HEK293 (cell line): ENCODE measurements around the gene FAM76A.

Experiments used
- AEBP2 ChIP-seq: fragments of 450-650 bp; formaldehyde crosslinking; IDR thresholded peaks from 2 replicates; pipeline ENCODE4 v1.5.1; 2016; ENCODE audit warnings: missing biosample characterization, missing genetic modification characterization, borderline replicate concordance
- BCL6B ChIP-seq: fragments of 450-650 bp; formaldehyde crosslinking; IDR thresholded peaks from 2 replicates; pipeline ENCODE4 v1.5.1; 2017; ENCODE audit warnings: missing biosample characterization, missing genetic modification characterization
- ELK4 ChIP-seq: IDR thresholded peaks from 2 replicates; pipeline ENCODE4 v1.6.1; 2011; ENCODE audit warnings: mild to moderate bottlenecking, low read depth, low read length, borderline replicate concordance
- HOXD13 ChIP-seq: sonication (generic); formaldehyde crosslinking; IDR thresholded peaks from 2 replicates; pipeline ENCODE4 v1.8.0; 2022; ENCODE audit warnings: missing genetic modification reagents, borderline replicate concordance
- MYNN ChIP-seq: fragments of 450-650 bp; formaldehyde crosslinking; IDR thresholded peaks from 2 replicates; pipeline ENCODE4 v1.5.1; 2016; ENCODE audit warnings: missing biosample characterization, missing genetic modification characterization, borderline replicate concordance
- MZF1 ChIP-seq: fragments of 450-650 bp; formaldehyde crosslinking; IDR thresholded peaks from 2 replicates; pipeline ENCODE4 v1.5.1; 2017; ENCODE audit warnings: missing biosample characterization, missing genetic modification characterization, borderline replicate concordance
- PRDM2 ChIP-seq: fragments of 450-650 bp; formaldehyde crosslinking; IDR thresholded peaks from 2 replicates; pipeline ENCODE4 v1.5.1; 2016; ENCODE audit warnings: missing biosample characterization, missing genetic modification characterization, borderline replicate concordance
- ZBTB17 ChIP-seq: fragments of 450-650 bp; formaldehyde crosslinking; IDR thresholded peaks from 2 replicates; pipeline ENCODE4 v1.5.1; 2016; ENCODE audit warnings: missing biosample characterization, missing genetic modification characterization
- ZBTB7A ChIP-seq: fragments of 450-650 bp; formaldehyde crosslinking; IDR thresholded peaks from 2 replicates; pipeline ENCODE4 v1.5.1; 2016; ENCODE audit warnings: low read depth, missing biosample characterization, missing genetic modification characterization
- ZNF132 ChIP-seq: fragments of 450-650 bp; formaldehyde crosslinking; IDR thresholded peaks from 2 replicates; pipeline ENCODE4 v1.5.1; 2017; ENCODE audit warnings: missing biosample characterization, missing genetic modification characterization, borderline replicate concordance
- ZNF169 ChIP-seq: fragments of 450-650 bp; formaldehyde crosslinking; IDR thresholded peaks from 2 replicates; pipeline ENCODE4 v1.5.1; 2016; ENCODE audit warnings: missing biosample characterization, missing genetic modification characterization
- ZNF19 ChIP-seq: fragments of 450-650 bp; formaldehyde crosslinking; IDR thresholded peaks from 2 replicates; pipeline ENCODE4; 2016; ENCODE audit warnings: missing biosample characterization, missing genetic modification characterization, low read depth
- ZNF221 ChIP-seq: fragments of 450-650 bp; formaldehyde crosslinking; IDR thresholded peaks from 2 replicates; pipeline ENCODE4 v1.5.1; 2017; ENCODE audit warnings: missing biosample characterization, missing genetic modification characterization, borderline replicate concordance
- ZNF223 ChIP-seq: fragments of 450-650 bp; formaldehyde crosslinking; IDR thresholded peaks from 2 replicates; pipeline ENCODE4 v1.5.1; 2016; ENCODE audit warnings: missing biosample characterization, missing genetic modification characterization
- ZNF239 ChIP-seq: fragments of 450-650 bp; formaldehyde crosslinking; IDR thresholded peaks from 2 replicates; pipeline ENCODE4 v1.5.1; 2016; ENCODE audit warnings: missing biosample characterization, missing genetic modification characterization
- ZNF274 ChIP-seq, 2 experiments: fragments of 200-500 bp in 1 of 2; fragments of 450-650 bp in 1 of 2; sonication (Bioruptor generic) in 1 of 2; formaldehyde crosslinking in 1 of 2; IDR thresholded peaks; 2 replicates each; pipeline versions ENCODE4 v1.5.1 to v1.6.1; 2014 to 2016; ENCODE audit warnings: borderline replicate concordance in 1 of 2, inconsistent platforms in 1 of 2, low read length in 1 of 2, missing biosample characterization in 1 of 2, missing genetic modification characterization in 1 of 2
- ZNF391 ChIP-seq: fragments of 450-650 bp; formaldehyde crosslinking; IDR thresholded peaks from 2 replicates; pipeline ENCODE4 v1.5.1; 2016; ENCODE audit warnings: low read depth, missing biosample characterization, missing genetic modification characterization, borderline replicate concordance
- ZNF394 ChIP-seq: fragments of 450-650 bp; formaldehyde crosslinking; IDR thresholded peaks from 2 replicates; pipeline ENCODE4 v1.5.1; 2016; ENCODE audit warnings: missing biosample characterization, missing genetic modification characterization, mild to moderate bottlenecking, moderate library complexity, borderline replicate concordance
- ZNF449 ChIP-seq: fragments of 450-650 bp; formaldehyde crosslinking; IDR thresholded peaks from 2 replicates; pipeline ENCODE4 v1.5.1; 2017; ENCODE audit warnings: missing biosample characterization, mild to moderate bottlenecking, missing genetic modification characterization, moderate library complexity
- ZNF510 ChIP-seq: fragments of 450-650 bp; formaldehyde crosslinking; IDR thresholded peaks from 2 replicates; pipeline ENCODE4 v1.5.1; 2018; ENCODE audit warnings: mild to moderate bottlenecking, missing genetic modification characterization, missing biosample characterization; ENCODE audit not compliant: insufficient replicate concordance
- ZNF529 ChIP-seq: fragments of 450-650 bp; formaldehyde crosslinking; IDR thresholded peaks from 2 replicates; pipeline ENCODE4 v1.5.1; 2017; ENCODE audit warnings: missing genetic modification characterization, missing biosample characterization; ENCODE audit not compliant: insufficient replicate concordance
- ZNF626 ChIP-seq: fragments of 450-650 bp; sonication (Bioruptor Pico); formaldehyde crosslinking; IDR thresholded peaks from 2 replicates; pipeline ENCODE4 v1.5.1; 2018; ENCODE audit warnings: missing biosample characterization, missing genetic modification characterization, inconsistent platforms
- ZNF658 ChIP-seq: fragments of 450-650 bp; formaldehyde crosslinking; IDR thresholded peaks from 2 replicates; pipeline ENCODE4; 2016; ENCODE audit warnings: missing biosample characterization, missing genetic modification characterization
- ZNF664 ChIP-seq: fragments of 450-650 bp; formaldehyde crosslinking; IDR thresholded peaks from 2 replicates; pipeline ENCODE4 v1.5.1; 2016; ENCODE audit warnings: missing biosample characterization, missing genetic modification characterization
- ZNF792 ChIP-seq: fragments of 450-650 bp; formaldehyde crosslinking; IDR thresholded peaks from 2 replicates; pipeline ENCODE4 v1.5.1; 2016; ENCODE audit warnings: missing biosample characterization, missing genetic modification characterization
- ZNF830 ChIP-seq: fragments of 450-650 bp; IDR thresholded peaks from 2 replicates; pipeline ENCODE4 v1.5.0; 2018; ENCODE audit warnings: missing biosample characterization, missing genetic modification characterization, low read depth, mild to moderate bottlenecking, moderate library complexity
- ZNF837 ChIP-seq: fragments of 450-650 bp; formaldehyde crosslinking; IDR thresholded peaks from 2 replicates; pipeline ENCODE4 v1.5.1; 2016; ENCODE audit warnings: missing biosample characterization, missing genetic modification characterization

Gene FAM76A

GRCh38 chr1:27726173-27727044, 648 bp downstream of the FAM76A start (continued):
- no peak for TF ChIP-seq PRDM2 (tag by site-specific recombination)
- TF ChIP-seq ZNF792 (tag by site-specific recombination), result no peak
- no peak for TF ChIP-seq BCL6B (tag by site-specific recombination)
- no peak for TF ChIP-seq ZNF510 (tag by site-specific recombination)
- TF ChIP-seq ZNF830 (tag by site-specific recombination), result no peak
- no peak for TF ChIP-seq ZNF391 (tag by site-specific recombination)
- no peak for TF ChIP-seq ZNF169 (tag by site-specific recombination)
- TF ChIP-seq ZNF221 (tag by site-specific recombination), result no peak
- 0 out of 2 replicates have a peak, but pooled peaks have one; percentile 27 for TF ChIP-seq ZNF664 (tag by site-specific recombination)
- TF ChIP-seq ZNF394 (tag by site-specific recombination), result no peak
- TF ChIP-seq ELK4, result no peak
- no peak for TF ChIP-seq ZNF239 (tag by site-specific recombination)
- TF ChIP-seq ZBTB17 (tag by site-specific recombination), result peak; percentile 76
- TF ChIP-seq ZNF837 (tag by site-specific recombination), result no peak
- TF ChIP-seq ZNF529 (tag by site-specific recombination), result no peak
- TF ChIP-seq ZNF274 (IDR thresholded peaks at IDR 0.05; ENCODE audit: low read length), result no peak
- no peak for TF ChIP-seq ZNF274 (tag by site-specific recombination; IDR thresholded peaks at IDR 0.05; ENCODE audit: borderline replicate concordance)
- no peak for TF ChIP-seq HOXD13 (CRISPR knock-in tag)
- TF ChIP-seq ZNF626, result no peak
- TF ChIP-seq ZNF658 (tag by site-specific recombination), result no peak
- no peak for TF ChIP-seq AEBP2 (tag by site-specific recombination)
- no peak for TF ChIP-seq ZNF449 (tag by site-specific recombination)
- TF ChIP-seq ZBTB7A (tag by site-specific recombination), result no peak
- TF ChIP-seq ZNF19 (tag by site-specific recombination), result no peak
- TF ChIP-seq ZNF223 (tag by site-specific recombination), result no peak
- no peak for TF ChIP-seq ZNF132 (tag by site-specific recombination)
- TF ChIP-seq MYNN (tag by site-specific recombination), result no peak
- TF ChIP-seq MZF1, result peak; percentile 36; the same call in 1 of the 2 replicates
